ENCODE measurements around the gene C22orf31.

GRCh38 chr22:29106839-29107238 lies 45.2 kb upstream of the C22orf31 start:
- no peak for TF ChIP-seq RAD21 (IDR thresholded peaks at IDR 0.05; ENCODE audit: low read depth)
- TF ChIP-seq EZH2phosphoT487 (IDR thresholded peaks at IDR 0.05; ENCODE audit: borderline replicate concordance) = no peak
- TF ChIP-seq CTCF (IDR thresholded peaks at IDR 0.05 in 2 of 3, conservative IDR thresholded peaks at IDR 0.05 in 1 of 3; ENCODE audit: borderline replicate concordance in 1 of 3, insufficient read depth in 1 of 3, low read depth in 2 of 3, low read length in 2 of 3) = no peak
- TF ChIP-seq, protein P1, sequence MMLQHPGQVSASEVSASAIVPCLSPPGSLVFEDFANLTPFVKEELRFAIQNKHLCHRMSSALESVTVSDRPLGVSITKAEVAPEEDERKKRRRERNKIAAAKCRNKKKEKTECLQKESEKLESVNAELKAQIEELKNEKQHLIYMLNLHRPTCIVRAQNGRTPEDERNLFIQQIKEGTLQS (IDR thresholded peaks at IDR 0.05) = no peak
- TF ChIP-seq EZH2 (IDR thresholded peaks at IDR 0.05) = no peak
- TF ChIP-seq SRF (IDR thresholded peaks at IDR 0.05; ENCODE audit: low read depth) = no peak
- no peak for TF ChIP-seq ZNF274 (IDR thresholded peaks at IDR 0.05; ENCODE audit: low read depth, low read length)
- TF ChIP-seq MAX (IDR thresholded peaks at IDR 0.05) = no peak
- no peak for TF ChIP-seq REST (IDR thresholded peaks at IDR 0.05; ENCODE audit: low read depth)
- no peak for TF ChIP-seq SIN3A (IDR thresholded peaks at IDR 0.05; ENCODE audit: low read depth)
- no peak for TF ChIP-seq JUND (IDR thresholded peaks at IDR 0.05)
- no peak for TF ChIP-seq YY1 (IDR thresholded peaks at IDR 0.05; ENCODE audit: extremely low read depth, insufficient replicate concordance, low read depth, low read length)
- TF ChIP-seq POLR2A (IDR thresholded peaks at IDR 0.05; ENCODE audit: borderline replicate concordance, extremely low read depth, insufficient read depth, insufficient read length) = no peak

All from HCT116 (cell line).